ENCODE results near the gene EPHB4.

EPHB4 gene

GRCh38 chr7:100852048-100852872 lies 24.9 kb upstream of the EPHB4 start, which contains the start of gene SLC12A9:
TSS of gene SLC12A9 (plus strand) at chr7:100852713. CDS start at chr7:100854198, 1,485 bp downstream.
- H3K9ac ChIP-seq (ENCODE audit: low read length): peak within 1 kb of the TSS; percentile 39
- peak within 1 kb of the TSS; percentile 75 for H3K27ac ChIP-seq (ENCODE audit: low read depth, low read length)
- H3K4me3 ChIP-seq (ENCODE audit: low read depth in 1 of 2, low read length in 2 of 2): peak within 1 kb of the TSS; percentile 75 to 81
- peaks cover 15% of the 10 kb centered on the region for H3K4me1 ChIP-seq (ENCODE audit: insufficient read depth, low read length)
- no peaks in the 10 kb centered on the region for H3K9me3 ChIP-seq (ENCODE audit: low read length)
- H3K27me3 ChIP-seq (ENCODE audit: control insufficient read depth in 1 of 2, insufficient read depth in 2 of 2, low read length in 2 of 2): no peaks in the 10 kb centered on the region
- H3K36me3 ChIP-seq (ENCODE audit: insufficient read depth, low read length): no peaks in the 10 kb centered on the region

- no peak overlapping the region for H3K4me3 ChIP-seq (ENCODE audit: low read depth in 1 of 2, low read length in 2 of 2)
- no peaks in the 10 kb centered on the region for H3K27me3 ChIP-seq (ENCODE audit: control insufficient read depth in 1 of 2, insufficient read depth in 2 of 2, low read length in 2 of 2)
- H3K27ac ChIP-seq (ENCODE audit: low read depth, low read length): no peak overlapping the region
- no peak overlapping the region for H3K9ac ChIP-seq (ENCODE audit: low read length)
- H3K4me1 ChIP-seq (ENCODE audit: insufficient read depth, low read length): peaks cover 7% of the 10 kb centered on the region
- H3K36me3 ChIP-seq (ENCODE audit: insufficient read depth, low read length): no peaks in the 10 kb centered on the region
- H3K9me3 ChIP-seq (ENCODE audit: low read length): no peaks in the 10 kb centered on the region
These were observed 20.0 kb upstream of the EPHB4 start for GRCh38 chr7:100847360-100847759.

DNA sequence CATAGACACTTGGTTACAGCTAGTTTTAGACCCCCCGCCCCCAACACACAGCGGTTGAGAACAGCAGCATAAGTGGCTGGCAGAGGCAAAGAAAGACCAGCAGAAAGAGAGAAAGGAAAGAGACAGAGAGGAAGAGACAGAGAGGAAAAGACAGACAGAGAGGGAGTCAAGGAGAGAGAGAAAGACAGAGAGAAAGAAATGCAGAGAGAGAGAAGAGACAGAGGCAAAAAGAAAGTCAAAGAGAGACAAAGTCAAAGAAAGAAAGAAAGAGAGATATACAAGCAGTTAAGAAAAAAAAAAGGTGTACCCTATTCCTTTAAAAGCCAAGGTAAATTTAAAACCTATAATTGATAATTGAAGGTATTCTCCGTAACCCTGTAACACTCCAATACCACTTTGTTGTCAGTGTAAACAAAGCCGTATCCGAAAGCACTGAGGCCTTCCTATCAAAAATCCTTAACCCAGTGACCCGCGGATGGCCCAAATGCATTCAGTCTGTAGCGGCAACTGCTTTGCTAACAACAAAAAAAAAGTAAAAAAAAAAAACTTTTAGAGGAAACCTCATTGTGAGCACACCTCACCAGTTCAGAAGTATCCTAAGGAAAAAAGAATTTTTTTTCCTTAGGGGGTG lies 13.3 kb upstream of the EPHB4 start:
- Histone ChIP-seq H3K4me3 (ENCODE audit: low read depth in 1 of 2, low read length in 2 of 2) (no peak overlapping the region), H3K27me3 (ENCODE audit: control insufficient read depth in 1 of 2, insufficient read depth in 2 of 2, low read length in 2 of 2) (no peaks in the 10 kb centered on the region), H3K4me1 (ENCODE audit: insufficient read depth, low read length) (peaks cover 5% of the 10 kb centered on the region), H3K9ac (ENCODE audit: low read length) (no peak overlapping the region), H3K36me3 (ENCODE audit: insufficient read depth, low read length) (no peaks in the 10 kb centered on the region), H3K9me3 (ENCODE audit: low read length) (no peaks in the 10 kb centered on the region), H3K27ac (ENCODE audit: low read depth, low read length) (no peak overlapping the region)

- H3K4me1 ChIP-seq (ENCODE audit: insufficient read depth, low read length): peaks cover 5% of the 10 kb centered on the region
- no peak overlapping the region for H3K27ac ChIP-seq (ENCODE audit: low read depth, low read length)
- no peak overlapping the region for H3K4me3 ChIP-seq (ENCODE audit: low read depth in 1 of 2, low read length in 2 of 2)
- no peaks in the 10 kb centered on the region for H3K36me3 ChIP-seq (ENCODE audit: insufficient read depth, low read length)
- H3K9ac ChIP-seq (ENCODE audit: low read length): no peak overlapping the region
- no peaks in the 10 kb centered on the region for H3K27me3 ChIP-seq (ENCODE audit: control insufficient read depth in 1 of 2, insufficient read depth in 2 of 2, low read length in 2 of 2)
- H3K9me3 ChIP-seq (ENCODE audit: low read length): no peaks in the 10 kb centered on the region
These were observed 12.0 kb upstream of the EPHB4 start for GRCh38 chr7:100839361-100839760.

GRCh38 chr7:100837099-100837836 lies 9.9 kb upstream of the EPHB4 start:
- Histone ChIP-seq H3K36me3 (ENCODE audit: insufficient read depth, low read length) (no peaks in the 10 kb centered on the region), H3K4me1 (ENCODE audit: insufficient read depth, low read length) (peaks cover 5% of the 10 kb centered on the region), H3K9me3 (ENCODE audit: low read length) (no peaks in the 10 kb centered on the region), H3K27ac (ENCODE audit: low read depth, low read length) (peak overlapping the region; percentile 72), H3K9ac (ENCODE audit: low read length) (no peak overlapping the region), H3K27me3 (ENCODE audit: control insufficient read depth in 1 of 2, insufficient read depth in 2 of 2, low read length in 2 of 2) (no peaks in the 10 kb centered on the region), H3K4me3 (ENCODE audit: low read depth in 1 of 2, low read length in 2 of 2) (peak overlapping the region; percentile 32 to 61)

DNA sequence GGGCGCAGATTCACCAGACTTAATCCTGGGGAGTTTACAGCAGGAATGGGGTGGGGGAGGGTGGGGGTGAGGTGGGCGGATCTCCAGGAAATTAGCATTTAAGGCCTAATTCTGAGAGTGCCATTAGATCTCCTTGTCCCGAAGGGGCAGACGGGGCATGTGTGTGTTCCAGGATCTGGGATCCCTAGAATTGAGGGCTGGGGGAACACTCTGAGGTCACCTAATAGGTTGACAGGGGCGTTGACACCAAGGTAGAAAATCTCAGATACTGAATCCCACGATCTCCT lies 9.4 kb upstream of the EPHB4 start:
- Histone ChIP-seq H3K4me3 (ENCODE audit: low read depth in 1 of 2, low read length in 2 of 2) (peak overlapping the region; percentile 32 to 61), H3K9me3 (ENCODE audit: low read length) (no peaks in the 10 kb centered on the region), H3K4me1 (ENCODE audit: insufficient read depth, low read length) (peaks cover 5% of the 10 kb centered on the region), H3K27me3 (ENCODE audit: control insufficient read depth in 1 of 2, insufficient read depth in 2 of 2, low read length in 2 of 2) (no peaks in the 10 kb centered on the region), H3K36me3 (ENCODE audit: insufficient read depth, low read length) (no peaks in the 10 kb centered on the region), H3K9ac (ENCODE audit: low read length) (no peak overlapping the region), H3K27ac (ENCODE audit: low read depth, low read length) (peak overlapping the region; percentile 72)

GRCh38 chr7:100835903-100836811 lies 8.8 kb upstream of the EPHB4 start:
- H3K36me3 ChIP-seq (ENCODE audit: insufficient read depth, low read length): no peaks in the 10 kb centered on the region
- H3K4me3 ChIP-seq (ENCODE audit: low read depth in 1 of 2, low read length in 2 of 2): no peak overlapping the region
- no peak overlapping the region for H3K27ac ChIP-seq (ENCODE audit: low read depth, low read length)
- no peaks in the 10 kb centered on the region for H3K9me3 ChIP-seq (ENCODE audit: low read length)
- H3K9ac ChIP-seq (ENCODE audit: low read length): no peak overlapping the region
- no peaks in the 10 kb centered on the region for H3K27me3 ChIP-seq (ENCODE audit: control insufficient read depth in 1 of 2, insufficient read depth in 2 of 2, low read length in 2 of 2)
- peaks cover 5% of the 10 kb centered on the region for H3K4me1 ChIP-seq (ENCODE audit: insufficient read depth, low read length)

DNA sequence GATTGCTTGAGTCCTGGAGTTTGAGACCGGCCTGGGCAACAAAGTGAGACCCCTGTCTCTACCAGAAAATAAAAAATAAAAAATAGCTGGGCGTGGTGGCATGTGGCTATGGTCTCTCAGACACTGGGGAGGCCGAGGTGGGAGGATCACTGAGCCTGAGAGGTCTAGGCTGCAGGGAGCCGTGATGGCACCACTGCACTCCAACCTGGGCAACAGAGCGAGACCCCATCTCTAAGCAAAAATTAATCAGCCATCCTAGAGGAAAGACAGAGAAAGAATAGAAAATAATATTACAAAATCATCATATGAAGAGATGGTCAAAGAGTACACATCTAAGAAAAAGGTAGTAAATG lies 4.9 kb upstream of the EPHB4 start:
- peaks cover 5% of the 10 kb centered on the region for H3K4me1 ChIP-seq (ENCODE audit: insufficient read depth, low read length)
- no peak overlapping the region for H3K4me3 ChIP-seq (ENCODE audit: low read depth in 1 of 2, low read length in 2 of 2)
- no peaks in the 10 kb centered on the region for H3K9me3 ChIP-seq (ENCODE audit: low read length)
- H3K27ac ChIP-seq (ENCODE audit: low read depth, low read length): no peak overlapping the region
- no peaks in the 10 kb centered on the region for H3K27me3 ChIP-seq (ENCODE audit: control insufficient read depth in 1 of 2, insufficient read depth in 2 of 2, low read length in 2 of 2)
- H3K9ac ChIP-seq (ENCODE audit: low read length): no peak overlapping the region
- no peaks in the 10 kb centered on the region for H3K36me3 ChIP-seq (ENCODE audit: insufficient read depth, low read length)

- H3K9me3 ChIP-seq (ENCODE audit: low read length): no peaks in the 10 kb centered on the region
- H3K4me1 ChIP-seq (ENCODE audit: insufficient read depth, low read length): peaks cover 11% of the 10 kb centered on the region
- no peaks in the 10 kb centered on the region for H3K36me3 ChIP-seq (ENCODE audit: insufficient read depth, low read length)
- H3K9ac ChIP-seq (ENCODE audit: low read length): no peak overlapping the region
- H3K27me3 ChIP-seq (ENCODE audit: control insufficient read depth in 1 of 2, insufficient read depth in 2 of 2, low read length in 2 of 2): no peaks in the 10 kb centered on the region
- H3K27ac ChIP-seq (ENCODE audit: low read depth, low read length): no peak overlapping the region
- no peak overlapping the region for H3K4me3 ChIP-seq (ENCODE audit: low read depth in 1 of 2, low read length in 2 of 2)
These were observed 3.1 kb upstream of the EPHB4 start for GRCh38 chr7:100830396-100830795.

- no peaks in the 10 kb centered on the region for H3K27me3 ChIP-seq (ENCODE audit: control insufficient read depth in 1 of 2, insufficient read depth in 2 of 2, low read length in 2 of 2)
- H3K36me3 ChIP-seq (ENCODE audit: insufficient read depth, low read length): no peaks in the 10 kb centered on the region
- peaks cover 21% of the 10 kb centered on the region for H3K4me1 ChIP-seq (ENCODE audit: insufficient read depth, low read length)
- no peak overlapping the region for H3K4me3 ChIP-seq (ENCODE audit: low read depth in 1 of 2, low read length in 2 of 2)
- H3K9me3 ChIP-seq (ENCODE audit: low read length): no peaks in the 10 kb centered on the region
- H3K9ac ChIP-seq (ENCODE audit: low read length): no peak overlapping the region
- H3K27ac ChIP-seq (ENCODE audit: low read depth, low read length): no peak overlapping the region
These were observed 1.9 kb upstream of the EPHB4 start for GRCh38 chr7:100829150-100829716.

Data from muscle layer of colon (tissue), 2 donors.